ENCODE measurements around the gene HECW1. TPM values are rescaled to one million over a fixed set of nuclear protein-coding genes. Genes with fewer than 3 reads are reported as not detected.

Gene HECW1
- total and polyA plus RNA-seq, 2 experiments from 2014 or later = 11.0 to 21.8 TPM

GRCh38 chr7:43121973-43122372 lies 9.5 kb downstream of the HECW1 start (continued):
- TF ChIP-seq REST (IDR thresholded peaks at IDR 0.05; ENCODE audit: unreplicated experiment) = no peak
- no peak for TF ChIP-seq JUNB (IDR thresholded peaks at IDR 0.05; ENCODE audit: unreplicated experiment)

- ATAC-seq (no peak), DNase-seq (ENCODE audit: low spot score) (no peak)
- Histone ChIP-seq H3K27me3 (ENCODE audit: insufficient read depth) (no peaks in the 10 kb centered on the region), H3K79me2 (replicated peaks; ENCODE audit: insufficient read depth) (no peaks in the 10 kb centered on the region), H2AFZ (no peak overlapping the region), H3F3A (replicated peaks; ENCODE audit: low read depth) (no peaks in the 10 kb centered on the region), H3K9me2 (ENCODE audit: insufficient read depth) (peaks cover 3% of the 10 kb centered on the region; the same call in 1 of the 2 replicates), H4K20me1 (replicated peaks; ENCODE audit: insufficient read depth) (no peaks in the 10 kb centered on the region), H3K36me3 (ENCODE audit: insufficient read depth) (no peaks in the 10 kb centered on the region), H3K4me3 (no peak overlapping the region), H3K4me1 (ENCODE audit: insufficient read depth) (peaks cover 14% of the 10 kb centered on the region), H3K4me2 (no peak overlapping the region), H3K27ac (ENCODE audit: low read depth) (no peak overlapping the region)
- no peaks in the 10 kb centered on the region for H3K36me3 Mint-ChIP-seq (ENCODE audit: low read depth)
- H3K27ac Mint-ChIP-seq = no peak overlapping the region
- no peaks in the 10 kb centered on the region for H3K9me3 Mint-ChIP-seq
- H3K27me3 Mint-ChIP-seq (ENCODE audit: insufficient read depth, low read depth, poor library complexity) = peaks cover 6% of the 10 kb centered on the region
- no peak overlapping the region for H3K4me3 Mint-ChIP-seq
- peaks cover 5% of the 10 kb centered on the region; the same call in 2 of the 3 replicates for H3K4me1 Mint-ChIP-seq
- TF ChIP-seq EZH2 (IDR thresholded peaks at IDR 0.05; ENCODE audit: low read depth, unreplicated experiment) (no peak), CTCF (conservative IDR thresholded peaks at IDR 0.05; ENCODE audit: low read depth in 2 of 2) (no peak), POLR2AphosphoS5 (IDR thresholded peaks at IDR 0.05; ENCODE audit: low read depth) (no peak), EZH2phosphoT487 (IDR thresholded peaks at IDR 0.05; ENCODE audit: unreplicated experiment) (no peak), ZNF462 (CRISPR knock-in tag; IDR thresholded peaks at IDR 0.05) (no peak), ZNF331 (CRISPR knock-in tag; IDR thresholded peaks at IDR 0.05; ENCODE audit: low read depth) (no peak), ZNF114 (CRISPR knock-in tag; IDR thresholded peaks at IDR 0.05) (no peak), STAT1 (IDR thresholded peaks at IDR 0.05; ENCODE audit: unreplicated experiment) (no peak), REST (IDR thresholded peaks at IDR 0.05; ENCODE audit: unreplicated experiment) (no peak)
These were observed 11.0 kb downstream of the HECW1 start for GRCh38 chr7:43123457-43123856.
